B cell (primary cell): ENCODE results near the gene ENOPH1. TPM values are rescaled to one million over a fixed set of nuclear protein-coding genes. Genes with fewer than 3 reads are reported as not detected.

Experiments
- ATAC-seq: fragments of 200-7000 bp; cut with Tn5 transposase; one replicate; pipeline ENCODE4 v1.10.0; 2021; ENCODE audit warnings: low read depth, mild to moderate bottlenecking, moderate number of reproducible peaks, moderate library complexity
- CTCF ChIA-PET: fragments of 350-600 bp; sonication (Branson Sonifier 250); formaldehyde crosslinking; loops from one replicate; lab custom pipeline; 2021; ENCODE audit warnings: antibody characterized with exemption, inconsistent platforms; lab: Charles Lee
- POLR2A ChIA-PET: fragments of 350-600 bp; sonication (Branson Sonifier 250); formaldehyde crosslinking; loops from one replicate; lab custom pipeline; 2021; ENCODE audit warnings: antibody characterized with exemption; lab: Charles Lee
- DNase-seq: peaks from one replicate; pipeline ENCODE4 v3.0.0; 2013
- H2AFZ ChIP-seq: 2 replicates; pipeline ENCODE4 v1.6.1; 2012; ENCODE audit warnings: mild to moderate bottlenecking, low read depth, low read length; ENCODE audit not compliant: insufficient read depth, poor library complexity, severe bottlenecking
- H3K27ac ChIP-seq, 2 donors: 1 replicate in 1 of 2; 2 replicates in 1 of 2; pipeline ENCODE4 v1.5.1; 2012 to 2013; ENCODE audit warnings: low read length in 2 of 2, mild to moderate bottlenecking in 2 of 2, moderate library complexity in 1 of 2
- H3K27me3 ChIP-seq, 4 experiments: fragments of 200-600 bp in 1 of 4; sonication (generic) in 1 of 4; replicated peaks in 1 of 4; 1 replicate in 2 of 4; 2 replicates in 2 of 4; pipeline versions ENCODE4 v1.6.1 to v1.7.0; 2013 to 2016; ENCODE audit warnings: low read length in 3 of 4, mild to moderate bottlenecking in 2 of 4, mixed read lengths in 1 of 4, moderate library complexity in 1 of 4; ENCODE audit not compliant: insufficient read depth in 4 of 4, control insufficient read depth in 3 of 4; ENCODE audit errors: control extremely low read depth in 1 of 4
- H3K36me3 ChIP-seq, 2 experiments: replicated peaks in 1 of 2; 1 replicate in 1 of 2; 2 replicates in 1 of 2; pipeline versions ENCODE4 v1.6.1 to v1.7.1; 2013; ENCODE audit warnings: low read length in 1 of 2; ENCODE audit not compliant: insufficient read depth in 2 of 2, control insufficient read depth in 1 of 2; ENCODE audit errors: control extremely low read depth in 1 of 2, extremely low read depth in 1 of 2
- H3K4me1 ChIP-seq, 2 donors: fragments of 200-600 bp in 1 of 2; sonication (generic) in 1 of 2; 1 replicate in 1 of 2; 2 replicates in 1 of 2; pipeline versions ENCODE4 v1.5.1 to v1.6.1; 2013 to 2017; ENCODE audit warnings: low read length in 2 of 2; ENCODE audit not compliant: control insufficient read depth in 2 of 2, insufficient read depth in 2 of 2
- H3K4me2 ChIP-seq: replicated peaks from 2 replicates; pipeline ENCODE3; 2012; ENCODE audit warnings: mild to moderate bottlenecking, low read depth, low read length; ENCODE audit not compliant: poor library complexity, severe bottlenecking
- H3K4me3 ChIP-seq, 5 experiments: fragments of 200-600 bp in 1 of 5; sonication (generic) in 1 of 5; 1 replicate in 3 of 5; 2 replicates in 2 of 5; pipeline versions ENCODE4 v1.5.1 to v1.7.0; 2011 to 2016; ENCODE audit warnings: low read length in 4 of 5, mild to moderate bottlenecking in 4 of 5, low read depth in 2 of 5, control low read depth in 1 of 5, moderate library complexity in 1 of 5; ENCODE audit not compliant: insufficient read depth in 1 of 5; ENCODE audit errors: control extremely low read depth in 1 of 5, extremely low read depth in 1 of 5
- H3K79me2 ChIP-seq: fragments of 200-600 bp; sonication (generic); one replicate; pipeline ENCODE4 v1.6.0; 2016; ENCODE audit warnings: low read length; ENCODE audit not compliant: control insufficient read depth, insufficient read depth
- H3K9ac ChIP-seq: fragments of 200-600 bp; sonication (generic); 2 replicates; pipeline ENCODE4 v1.6.1; 2017; ENCODE audit warnings: mild to moderate bottlenecking, low read length, moderate library complexity
- H3K9me3 ChIP-seq, 3 donors: one replicate each; pipeline versions ENCODE4 v1.6.1 to v1.7.1; 2013; ENCODE audit warnings: low read length in 2 of 3; ENCODE audit not compliant: control insufficient read depth in 2 of 3, insufficient read depth in 1 of 3; ENCODE audit errors: control extremely low read depth in 1 of 3
- H4K20me1 ChIP-seq: 2 replicates; pipeline ENCODE4 v1.6.0; 2012; ENCODE audit warnings: mild to moderate bottlenecking, low read length; ENCODE audit not compliant: insufficient read depth, control insufficient read depth, poor library complexity, severe bottlenecking
- H3K27ac Mint-ChIP-seq: one replicate; pipeline ENCODE4 v1.8.0; 2021; ENCODE audit warnings: mixed read lengths
- H3K27me3 Mint-ChIP-seq: one replicate; pipeline ENCODE4 v1.8.0; 2021; ENCODE audit warnings: mixed read lengths
- H3K4me1 Mint-ChIP-seq: one replicate; pipeline ENCODE4 v1.8.0; 2021; ENCODE audit warnings: mixed read lengths
- H3K4me3 Mint-ChIP-seq: one replicate; pipeline ENCODE4 v1.8.0; 2021; ENCODE audit warnings: mixed read lengths
- H3K9me3 Mint-ChIP-seq: one replicate; pipeline ENCODE4 v1.8.0; 2022; ENCODE audit warnings: mixed read lengths; ENCODE audit not compliant: insufficient read depth
- CTCF ChIP-seq: fragments of 200-600 bp; IDR thresholded peaks from one replicate; pipeline ENCODE4 v1.8.0; 2022; ENCODE audit warnings: antibody characterized with exemption, mild to moderate bottlenecking
- EZH2 ChIP-seq: IDR thresholded peaks from 2 replicates; pipeline ENCODE4 v1.6.1; 2012; ENCODE audit warnings: borderline replicate concordance, low read depth, mild to moderate bottlenecking, moderate library complexity, low read length; ENCODE audit not compliant: insufficient read depth, poor library complexity, severe bottlenecking
- WGBS: methylation state at CpG from one replicate; pipeline ENCODE4 v1.1.5; 2013; ENCODE audit warnings: missing lambda C conversion rate; ENCODE audit not compliant: insufficient coverage; 5-methylcytosine and 5-hydroxymethylcytosine counted together
- intact Hi-C: fragments of 100-400 bp; cut with micrococcal nuclease; formaldehyde crosslinking; loops from one replicate; pipeline ENCODE4 v1.10.0; 2022
- polyA plus RNA-seq: library from polyadenylated mRNA; depleted of rRNA; stranded (reverse); fragments of >200 nt; gene quantifications from 2 replicates; pipeline ENCODE4 v1.2.3, GENCODE V29; 2012
- total RNA-seq, 2 donors: library from RNA; stranded (reverse); fragments of 120-200 nt in 1 of 2; gene quantifications; 1 replicate in 1 of 2; 2 replicates in 1 of 2; pipeline versions ENCODE4 v1.2.3 to v1.2.4, GENCODE V29; 2013 to 2022

ENOPH1 gene
- total and polyA plus RNA-seq, 2 donors (not counting 1 experiment from before 2014, with no cell fraction given): 10.9 to 20.2 TPM

GRCh38 chr4:82479562-82479961 is 49.2 kb downstream of the ENOPH1 start:
- no peaks in the 10 kb centered on the region for H4K20me1 ChIP-seq
- peaks cover 0 to 3% of the 10 kb centered on the region in 2 experiments for H3K36me3 ChIP-seq
- ATAC-seq (no peak), DNase-seq (no peak)
- H3K4me1 ChIP-seq: no peaks in the 10 kb centered on the region
- H3K79me2 ChIP-seq: no peaks in the 10 kb centered on the region
- no peak overlapping the region for H2AFZ ChIP-seq
- ChIA-PET CTCF (no interaction called here), POLR2A (no interaction called here)
- H3K4me2 ChIP-seq: no peak overlapping the region
- intact Hi-C loops: no loop called here
- no peak overlapping the region for H3K27ac ChIP-seq
- no peak for TF ChIP-seq EZH2
- no peak for TF ChIP-seq CTCF
- Mint-ChIP-seq H3K4me3 (no peak overlapping the region), H3K27me3 (no peaks in the 10 kb centered on the region), H3K27ac (no peak overlapping the region), H3K4me1 (no peaks in the 10 kb centered on the region), H3K9me3 (no peaks in the 10 kb centered on the region)
- H3K9ac ChIP-seq: no peak overlapping the region
- H3K4me3 ChIP-seq: no peak overlapping the region
- 96% methylated on average over 13 of the region's 14 CpGs for whole genome bisulfite sequencing
- H3K9me3 ChIP-seq: no peaks in the 10 kb centered on the region
- H3K27me3 ChIP-seq: no peaks in the 10 kb centered on the region

- H3K27ac ChIP-seq: no peak overlapping the region
- no peak overlapping the region for H3K9ac ChIP-seq
- no peaks in the 10 kb centered on the region for H3K79me2 ChIP-seq
- H3K27me3 ChIP-seq: no peaks in the 10 kb centered on the region
- H3K4me1 Mint-ChIP-seq: no peaks in the 10 kb centered on the region
- no peaks in the 10 kb centered on the region for H3K4me1 ChIP-seq
- TF ChIP-seq EZH2 (no peak), CTCF (no peak)
- CTCF ChIA-PET: no interaction called here
- DNase-seq: no peak
- H3K27me3 Mint-ChIP-seq: no peaks in the 10 kb centered on the region
- H2AFZ ChIP-seq: no peak overlapping the region
- intact Hi-C loops: no loop called here
- H4K20me1 ChIP-seq: no peaks in the 10 kb centered on the region
- H3K9me3 ChIP-seq: no peaks in the 10 kb centered on the region
- H3K36me3 ChIP-seq: peaks cover 0 to 3% of the 10 kb centered on the region in 2 experiments
- H3K4me3 ChIP-seq: no peak overlapping the region
- H3K9me3 Mint-ChIP-seq: no peaks in the 10 kb centered on the region
- no peak overlapping the region for H3K4me2 ChIP-seq
- POLR2A ChIA-PET: no interaction called here
- no peak overlapping the region for H3K27ac Mint-ChIP-seq
- ATAC-seq: no peak
- no peak overlapping the region for H3K4me3 Mint-ChIP-seq
- WGBS: over 99% methylated on average over 10 of the region's 10 CpGs
Observed at GRCh38 chr4:82480771-82481505, 50.5 kb downstream of the ENOPH1 start.
